ENCODE results near the gene CD19.

Gene CD19

GRCh38 chr16:28930203-28930602 lies 1.6 kb upstream of the CD19 start:
- no peak overlapping the region for H3K4me3 ChIP-seq (ENCODE audit: low read depth, low read length)
- TF ChIP-seq CTCF (conservative IDR thresholded peaks at IDR 0.05; ENCODE audit: low read depth, low read length) = no peak
- DNase-seq (ENCODE audit: low read depth) = no peak

- H3K4me3 ChIP-seq (ENCODE audit: low read depth, low read length) = no peak overlapping the region
- no peak for DNase-seq (ENCODE audit: low read depth)
- no peak for TF ChIP-seq CTCF (conservative IDR thresholded peaks at IDR 0.05; ENCODE audit: low read depth, low read length)
Observed at GRCh38 chr16:28930652-28931051, 1.1 kb upstream of the CD19 start.

GRCh38 chr16:28932339-28933141 lies 769 bp downstream of the CD19 start:
- TF ChIP-seq CTCF (conservative IDR thresholded peaks at IDR 0.05; ENCODE audit: low read depth, low read length) = no peak
- no peak overlapping the region for H3K4me3 ChIP-seq (ENCODE audit: low read depth, low read length)
- no peak for DNase-seq (ENCODE audit: low read depth)

GRCh38 chr16:28933171-28933570 lies 1.4 kb downstream of the CD19 start:
- DNase-seq (ENCODE audit: low read depth) = no peak
- no peak for TF ChIP-seq CTCF (conservative IDR thresholded peaks at IDR 0.05; ENCODE audit: low read depth, low read length)
- H3K4me3 ChIP-seq (ENCODE audit: low read depth, low read length) = no peak overlapping the region

- no peak for DNase-seq (ENCODE audit: low read depth)
- no peak for TF ChIP-seq CTCF (conservative IDR thresholded peaks at IDR 0.05; ENCODE audit: low read depth, low read length)
- H3K4me3 ChIP-seq (ENCODE audit: low read depth, low read length) = no peak overlapping the region
Observed at GRCh38 chr16:28935346-28935745, 3.6 kb downstream of the CD19 start.

GRCh38 chr16:28935924-28936783 lies 4.4 kb downstream of the CD19 start:
- H3K4me3 ChIP-seq (ENCODE audit: low read depth, low read length) = peak overlapping the region; percentile 9
- DNase-seq (ENCODE audit: low read depth) = peak; percentile 85
- no peak for TF ChIP-seq CTCF (conservative IDR thresholded peaks at IDR 0.05; ENCODE audit: low read depth, low read length)

All from choroid plexus epithelial cell (primary cell).